Esophagus (tissue), 2 donors: ENCODE results near the gene RBMS1. TPM values are rescaled to one million over a fixed set of nuclear protein-coding genes. Genes with fewer than 3 reads are reported as not detected.

Experiments used
- H3K27ac ChIP-seq, 2 donors: one replicate each; pipeline ENCODE4 v1.5.1; 2013; ENCODE audit warnings: low read depth in 2 of 2, mild to moderate bottlenecking in 2 of 2, inconsistent platforms in 1 of 2, low read length in 1 of 2, moderate library complexity in 1 of 2
- H3K27me3 ChIP-seq, 2 donors: one replicate each; pipeline ENCODE4 v1.6.1; 2013; ENCODE audit warnings: low read length in 2 of 2, control low read depth in 1 of 2, mild to moderate bottlenecking in 1 of 2; ENCODE audit not compliant: insufficient read depth in 2 of 2, control insufficient read depth in 1 of 2
- H3K36me3 ChIP-seq, 2 donors: one replicate each; pipeline ENCODE4 v1.6.1; 2013; ENCODE audit warnings: low read length in 1 of 2; ENCODE audit not compliant: control insufficient read depth in 2 of 2, insufficient read depth in 2 of 2
- H3K4me1 ChIP-seq, 2 donors: one replicate each; pipeline ENCODE4 v1.6.1; 2013; ENCODE audit warnings: low read length in 1 of 2; ENCODE audit not compliant: control insufficient read depth in 2 of 2, insufficient read depth in 2 of 2
- H3K4me3 ChIP-seq, 2 donors: one replicate each; pipeline ENCODE4 v1.5.1; 2013; ENCODE audit warnings: low read length in 2 of 2, mild to moderate bottlenecking in 2 of 2, low read depth in 1 of 2, moderate library complexity in 1 of 2
- H3K9me3 ChIP-seq, 2 donors: one replicate each; pipeline ENCODE4 v1.6.1; 2013; ENCODE audit warnings: mild to moderate bottlenecking in 2 of 2, low read depth in 1 of 2, low read length in 1 of 2, moderate library complexity in 1 of 2; ENCODE audit not compliant: control insufficient read depth in 2 of 2, insufficient read depth in 1 of 2
- WGBS, 2 donors: extraction: QIAGEN DNeasy Blood & Tissue Kit; methylation state at CpG; one replicate each; pipeline ENCODE4 v1.1.7; 2013; 5-methylcytosine and 5-hydroxymethylcytosine counted together
- polyA plus RNA-seq, 2 donors: library from polyadenylated mRNA; stranded (reverse); fragments of 200-250 nt; gene quantifications; one replicate each; pipeline ENCODE4 v1.2.3, GENCODE V29; 2013
- donor health status: healthy with polysubstance abuse.
- donor health status: Bipolar disorder and iron deficiency.

RBMS1 gene
- polyA plus RNA-seq, 2 donors, result 18.1 to 23.6 TPM

DNA sequence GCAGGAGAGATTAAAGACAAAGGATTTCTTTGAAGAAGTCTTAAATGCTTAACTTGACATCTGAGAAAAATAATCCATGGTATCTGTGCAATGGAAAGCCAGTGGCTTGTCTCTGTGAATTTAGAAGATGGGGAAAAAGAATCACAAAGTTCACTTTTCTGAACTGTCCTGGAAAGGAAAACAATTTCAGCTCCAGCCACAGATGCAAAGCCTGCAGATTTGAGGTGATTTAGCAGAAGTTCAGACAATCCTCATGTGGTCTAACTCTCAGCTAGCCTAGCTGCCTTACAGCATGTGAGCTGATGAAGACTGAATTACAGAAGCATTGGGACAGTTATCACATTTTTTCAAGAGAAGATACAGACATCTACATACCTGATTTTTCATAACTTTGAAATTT, 166.8 kb downstream of the RBMS1 start:
- Histone ChIP-seq H3K27ac (no peak overlapping the region), H3K27me3 (no peaks in the 10 kb centered on the region), H3K4me3 (no peak overlapping the region), H3K36me3 (peaks cover 0 to 2% of the 10 kb centered on the region in 2 donors), H3K4me1 (peaks cover 0 to 2% of the 10 kb centered on the region in 2 donors), H3K9me3 (no peaks in the 10 kb centered on the region)

- no peaks in the 10 kb centered on the region for H3K36me3 ChIP-seq
- H3K27me3 ChIP-seq, result no peaks in the 10 kb centered on the region
- 67 to 74% methylated on average over 2 of the region's 2 CpGs for WGBS, 2 donors
- no peaks in the 10 kb centered on the region for H3K9me3 ChIP-seq
- no peak overlapping the region for H3K27ac ChIP-seq
- H3K4me3 ChIP-seq, result no peak overlapping the region
- peaks cover 0 to 2% of the 10 kb centered on the region in 2 donors for H3K4me1 ChIP-seq
Measured at GRCh38 chr2:160325418-160325817, 168.2 kb downstream of the RBMS1 start.

- 73 to 82% methylated on average over 3 of the region's 3 CpGs for WGBS, 2 donors
- no peak overlapping the region for H3K27ac ChIP-seq
Measured at GRCh38 chr2:160324917-160325316, 168.7 kb downstream of the RBMS1 start.

GRCh38 chr2:160324161-160324800, 169.3 kb downstream of the RBMS1 start:
- WGBS, 2 donors, result 53 to 54% methylated on average over 12 of the region's 12 CpGs
- Histone ChIP-seq H3K4me3 (no peak overlapping the region), H3K36me3 (no peaks in the 10 kb centered on the region), H3K27me3 (no peaks in the 10 kb centered on the region), H3K27ac (no peak overlapping the region), H3K9me3 (no peaks in the 10 kb centered on the region), H3K4me1 (peaks cover 0 to 6% of the 10 kb centered on the region in 2 donors)

More at GRCh38 chr2:160324917-160325316, 168.7 kb downstream of the RBMS1 start:
- H3K27me3 ChIP-seq, result no peaks in the 10 kb centered on the region
- H3K36me3 ChIP-seq, result no peaks in the 10 kb centered on the region
- H3K4me3 ChIP-seq, result no peak overlapping the region
- H3K4me1 ChIP-seq, result peaks cover 0 to 6% of the 10 kb centered on the region in 2 donors
- no peaks in the 10 kb centered on the region for H3K9me3 ChIP-seq

GRCh38 chr2:160322320-160322719, 171.3 kb downstream of the RBMS1 start:
- Histone ChIP-seq H3K9me3 (no peaks in the 10 kb centered on the region), H3K36me3 (no peaks in the 10 kb centered on the region), H3K4me3 (no peak overlapping the region), H3K27me3 (no peaks in the 10 kb centered on the region), H3K4me1 (peaks cover 0 to 6% of the 10 kb centered on the region in 2 donors), H3K27ac (no peak overlapping the region)
- WGBS, 2 donors, result 66 to 72% methylated on average over 3 of the region's 3 CpGs

GRCh38 chr2:160321006-160321405, 172.6 kb downstream of the RBMS1 start:
- H3K36me3 ChIP-seq, result no peaks in the 10 kb centered on the region
- H3K27me3 ChIP-seq, result no peaks in the 10 kb centered on the region
- H3K4me3 ChIP-seq, result no peak overlapping the region
- H3K9me3 ChIP-seq, result no peaks in the 10 kb centered on the region
- 40 to 51% methylated on average over 2 of the region's 2 CpGs for WGBS, 2 donors
- H3K4me1 ChIP-seq, result peaks cover 0 to 6% of the 10 kb centered on the region in 2 donors
- H3K27ac ChIP-seq, result peak overlapping the region; percentile 24 to 32

DNA sequence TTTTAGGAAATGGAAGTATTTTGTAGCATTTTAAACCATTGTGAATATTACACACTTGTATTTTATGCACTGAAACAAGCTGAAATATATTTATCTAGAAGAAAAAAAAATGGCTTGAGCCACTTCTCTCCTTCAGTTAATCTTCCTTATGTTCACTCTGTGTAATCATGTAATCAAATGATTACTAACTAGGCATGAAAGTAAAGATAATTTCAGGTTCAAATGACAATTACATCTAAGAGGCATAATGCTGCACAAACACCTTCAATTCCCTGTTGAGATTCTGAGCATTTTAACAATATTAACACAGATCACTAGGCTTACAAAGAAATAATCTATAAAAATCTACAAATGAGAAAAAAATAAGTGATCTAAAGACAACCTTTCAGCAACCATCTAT, 173.9 kb downstream of the RBMS1 start:
- Histone ChIP-seq H3K9me3 (no peaks in the 10 kb centered on the region), H3K27me3 (no peaks in the 10 kb centered on the region), H3K4me1 (peaks cover 0 to 6% of the 10 kb centered on the region in 2 donors), H3K36me3 (no peaks in the 10 kb centered on the region), H3K27ac (no peak overlapping the region), H3K4me3 (no peak overlapping the region)

DNA sequence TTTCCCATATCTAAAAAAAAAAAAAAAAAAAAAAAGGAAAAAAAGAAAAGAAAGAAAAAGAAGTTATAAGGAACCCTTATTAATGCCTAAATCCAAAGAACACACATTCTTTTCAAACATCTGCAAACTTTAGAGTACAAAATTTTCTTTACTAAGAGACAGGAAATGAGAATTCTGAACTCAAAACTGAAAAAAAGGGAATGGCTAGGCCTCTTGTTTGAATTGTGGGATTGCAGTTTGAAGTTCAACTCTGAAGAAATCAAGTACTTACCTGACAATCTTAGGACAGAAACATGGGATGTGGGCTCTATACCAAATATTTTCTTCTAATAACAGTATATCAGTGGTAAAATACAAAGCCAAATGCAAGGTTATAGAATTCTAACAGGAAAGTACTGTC, 175.4 kb downstream of the RBMS1 start:
- no peak overlapping the region for H3K27ac ChIP-seq
- no peaks in the 10 kb centered on the region for H3K27me3 ChIP-seq
- no peaks in the 10 kb centered on the region for H3K9me3 ChIP-seq
- H3K4me3 ChIP-seq, result no peak overlapping the region
- H3K4me1 ChIP-seq, result peaks cover 0 to 6% of the 10 kb centered on the region in 2 donors
- no peaks in the 10 kb centered on the region for H3K36me3 ChIP-seq

- Histone ChIP-seq H3K36me3 (no peaks in the 10 kb centered on the region), H3K4me1 (peaks cover 0 to 6% of the 10 kb centered on the region in 2 donors), H3K4me3 (no peak overlapping the region), H3K27me3 (no peaks in the 10 kb centered on the region), H3K9me3 (no peaks in the 10 kb centered on the region), H3K27ac (no peak overlapping the region)
- WGBS, 2 donors, result 61 to 65% methylated on average over 7 of the region's 7 CpGs
Measured at GRCh38 chr2:160317181-160318099, 176.2 kb downstream of the RBMS1 start.
